Dedifferentiated amniotic fluid mesenchymal stem cell (primary cell): ENCODE measurements around the gene BTBD2.

Experiments used
- DNase-seq: peaks from one replicate; pipeline ENCODE4 v3.0.0-alpha.2; 2016; ENCODE audit errors: extremely low spot score

BTBD2 gene

GRCh38 chr19:1985588-1986356 lies 29.7 kb downstream of the BTBD2 start:
- DNase-seq: no peak

GRCh38 chr19:1984357-1984756 lies 31.2 kb downstream of the BTBD2 start:
- DNase-seq: no peak

GRCh38 chr19:1981253-1981652 lies 34.3 kb downstream of the BTBD2 start:
- no peak for DNase-seq

GRCh38 chr19:1980809-1981181 lies 34.7 kb downstream of the BTBD2 start:
- no peak for DNase-seq

GRCh38 chr19:1980091-1980808 lies 35.3 kb downstream of the BTBD2 start:
- DNase-seq: no peak

DNA sequence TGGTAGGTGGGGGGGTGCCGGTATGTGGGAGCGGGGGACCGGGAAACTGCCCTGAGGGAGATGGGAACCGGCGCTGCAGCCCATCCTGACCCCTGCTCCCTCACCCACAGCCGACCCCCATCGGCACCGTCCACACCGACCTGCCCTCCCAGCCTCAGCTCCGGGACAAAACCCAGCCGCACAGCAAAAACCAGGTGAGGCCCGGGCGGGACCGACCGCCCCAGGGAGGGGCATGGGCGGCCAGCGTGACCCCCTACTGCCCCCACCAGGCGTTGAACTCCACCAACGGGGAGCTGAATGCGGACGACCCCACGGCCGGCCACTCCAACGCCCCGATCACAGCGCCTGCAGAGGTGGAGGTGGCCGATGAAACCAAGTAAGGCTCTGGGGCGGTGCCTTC lies 35.9 kb downstream of the BTBD2 start:
- DNase-seq: no peak

DNA sequence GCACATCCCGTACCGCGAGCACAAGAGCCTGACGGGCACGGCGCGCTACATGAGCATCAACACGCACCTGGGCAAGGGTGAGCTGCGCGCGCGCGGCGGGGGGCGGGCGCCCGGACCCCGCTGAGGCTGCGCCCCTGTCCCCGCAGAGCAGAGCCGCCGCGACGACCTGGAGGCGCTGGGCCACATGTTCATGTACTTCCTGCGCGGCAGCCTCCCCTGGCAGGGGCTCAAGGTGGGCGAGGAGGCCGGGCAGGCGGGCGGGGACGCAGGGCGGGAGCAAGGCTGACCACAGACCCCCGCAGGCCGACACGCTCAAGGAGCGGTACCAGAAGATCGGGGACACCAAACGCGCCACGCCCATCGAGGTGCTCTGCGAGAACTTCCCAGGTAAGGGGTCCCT lies 36.5 kb downstream of the BTBD2 start:
- no peak for DNase-seq

GRCh38 chr19:1978346-1978894 lies 37.1 kb downstream of the BTBD2 start:
- no peak for DNase-seq

- no peak for DNase-seq
These were observed 38.4 kb downstream of the BTBD2 start for GRCh38 chr19:1977120-1977519.

- DNase-seq: no peak
These were observed 40.4 kb downstream of the BTBD2 start for GRCh38 chr19:1975162-1975480.

DNA sequence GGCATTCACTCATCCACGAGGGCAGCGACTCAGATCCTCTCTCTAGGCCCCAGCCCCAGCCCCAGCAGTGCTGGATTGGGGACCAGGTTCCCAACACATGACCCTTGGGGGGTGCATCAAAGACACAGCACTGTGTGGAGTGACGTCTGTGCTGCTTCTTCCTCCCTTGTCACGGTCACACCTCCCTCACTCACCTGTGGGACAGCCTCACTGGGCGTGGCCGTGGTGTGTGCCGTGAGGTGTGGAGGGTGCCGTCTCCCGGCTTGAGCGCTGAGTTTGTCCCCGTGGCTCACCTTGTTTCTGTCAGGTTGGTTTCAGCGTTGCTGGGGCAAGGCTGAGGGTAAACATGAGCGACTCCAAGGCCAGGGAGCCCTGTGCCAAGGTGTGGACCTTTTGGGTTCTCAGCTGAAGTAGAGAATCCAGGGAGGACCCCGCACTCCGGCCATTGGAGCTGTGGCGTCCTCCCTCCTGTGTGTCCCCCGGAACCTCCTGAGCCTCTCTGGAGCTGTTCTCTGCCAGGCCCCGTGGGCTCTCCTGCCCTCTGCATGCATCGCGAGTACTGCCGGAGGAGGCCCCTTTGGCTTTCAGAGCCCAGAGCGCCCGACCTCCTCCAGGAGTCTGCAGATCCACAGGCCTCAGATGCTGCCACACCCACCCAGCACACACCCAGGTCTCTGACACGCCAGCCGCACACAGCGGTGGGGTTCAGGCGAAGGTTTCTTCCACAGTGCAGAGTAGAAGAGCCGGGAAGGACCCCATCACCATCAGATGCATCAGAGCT lies 40.9 kb downstream of the BTBD2 start:
- DNase-seq: no peak

DNA sequence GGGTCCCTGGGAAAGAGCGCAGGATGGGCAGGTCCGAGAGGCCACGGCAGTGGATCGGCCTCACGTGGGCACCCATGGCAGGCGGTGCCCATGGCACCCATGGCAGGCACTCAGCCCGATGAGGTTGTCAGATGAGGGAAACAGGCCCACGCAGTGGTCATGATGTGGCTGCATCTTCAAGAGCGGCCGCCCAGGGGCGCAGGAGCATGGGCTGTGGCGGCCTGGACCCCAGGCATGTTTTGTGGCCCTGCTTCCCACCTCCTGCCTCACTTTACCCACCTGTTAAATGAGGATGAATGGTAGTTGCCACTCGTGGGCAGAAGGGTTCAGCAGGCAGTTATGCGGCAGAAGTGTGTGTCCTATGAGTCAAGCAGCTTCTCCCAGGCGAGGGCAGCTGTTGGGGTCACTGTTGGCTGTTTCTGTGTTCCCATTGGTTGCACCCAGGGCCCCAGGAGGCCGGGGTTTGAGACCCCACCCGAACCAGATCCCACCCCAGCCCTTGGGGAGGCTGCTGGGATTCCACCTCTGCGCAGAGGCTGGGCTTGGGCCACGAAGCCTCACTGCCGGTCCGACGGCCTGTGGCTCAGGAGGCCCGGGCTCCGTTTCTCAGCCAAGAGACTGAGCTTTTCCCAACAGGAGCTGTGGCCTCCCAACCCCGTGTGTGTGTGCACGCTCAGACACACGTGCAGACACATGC lies 44.6 kb downstream of the BTBD2 start:
- DNase-seq: no peak

DNA sequence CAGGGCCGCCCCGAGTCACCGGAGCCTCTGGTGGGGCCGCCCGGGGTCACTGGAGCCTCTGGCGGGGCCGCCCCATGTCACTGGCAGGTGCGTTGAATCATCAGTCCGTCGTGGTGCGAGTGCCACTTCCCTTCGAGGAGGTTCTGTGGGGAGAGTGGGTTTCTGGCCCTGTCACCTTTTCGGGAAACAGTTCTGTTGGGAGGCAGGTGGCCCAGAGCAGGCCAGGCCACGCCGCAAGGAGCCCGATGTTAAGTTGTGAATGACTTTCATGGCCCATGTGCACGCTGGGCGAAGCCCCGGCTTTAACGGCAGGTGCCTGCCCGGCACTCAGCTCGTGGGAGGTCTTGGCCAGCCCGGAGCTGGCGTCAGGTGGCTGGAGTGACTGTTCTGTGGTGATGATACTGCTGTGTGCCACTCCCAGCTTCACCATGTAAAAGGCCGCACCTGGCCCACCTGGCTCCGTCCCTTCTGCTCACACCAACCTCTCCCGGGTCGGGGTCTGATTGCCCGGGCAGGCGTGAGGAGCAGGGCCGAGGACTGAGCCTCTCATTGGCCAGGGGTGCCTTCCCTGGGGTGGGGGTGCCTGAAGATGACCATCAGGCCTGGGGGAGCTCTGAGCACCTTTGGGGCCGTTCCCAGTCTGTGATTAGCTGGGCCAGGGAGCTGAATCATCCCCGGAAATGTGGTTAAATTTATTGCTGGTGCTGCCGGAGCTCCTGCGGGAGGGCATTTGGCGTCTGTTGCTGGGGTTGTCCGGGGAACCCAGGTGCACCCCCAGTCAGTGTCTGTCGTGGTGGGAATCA lies 45.3 kb downstream of the BTBD2 start:
- no peak for DNase-seq

DNA sequence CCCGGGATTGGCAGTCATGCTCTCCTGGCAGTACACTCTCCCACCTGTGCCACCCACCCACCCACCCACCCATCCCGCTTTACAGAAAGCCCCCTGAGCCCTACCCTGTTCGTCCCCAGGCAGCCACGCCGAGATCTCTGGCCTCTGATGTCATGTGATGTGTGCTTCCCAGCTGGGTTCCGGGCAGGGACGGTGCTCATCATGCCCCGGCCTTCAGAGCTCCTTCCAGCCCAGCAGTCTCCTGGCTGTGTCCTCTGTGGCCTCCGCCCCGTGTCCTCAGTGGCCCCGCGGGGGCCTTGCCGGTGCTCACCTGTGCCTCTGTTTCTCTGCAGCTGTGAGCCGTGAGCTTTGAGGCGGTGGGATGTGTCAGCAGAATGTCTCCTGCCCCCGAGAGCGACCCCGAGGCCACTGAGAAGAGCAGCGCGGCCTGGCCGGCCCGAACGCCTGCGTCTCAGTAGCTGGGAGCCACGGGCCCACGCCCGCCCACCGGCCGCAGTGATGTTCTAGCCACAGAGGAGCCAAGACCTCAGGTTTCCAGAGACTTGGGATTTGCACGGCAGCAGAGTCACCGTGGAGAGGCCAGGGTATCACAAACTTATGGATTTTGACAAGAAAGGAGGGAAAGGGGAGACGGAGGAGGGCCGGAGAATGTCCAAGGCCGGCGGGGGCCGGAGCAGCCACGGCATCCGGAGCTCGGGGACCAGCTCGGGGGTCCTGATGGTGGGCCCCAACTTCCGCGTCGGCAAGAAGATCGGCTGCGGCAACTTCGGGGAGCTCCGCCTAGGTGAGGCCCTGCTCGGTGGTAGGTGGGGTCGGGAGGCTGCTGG lies 46.1 kb downstream of the BTBD2 start:
- DNase-seq: no peak

GRCh38 chr19:1968279-1969175 lies 47.0 kb downstream of the BTBD2 start:
- DNase-seq: no peak

DNA sequence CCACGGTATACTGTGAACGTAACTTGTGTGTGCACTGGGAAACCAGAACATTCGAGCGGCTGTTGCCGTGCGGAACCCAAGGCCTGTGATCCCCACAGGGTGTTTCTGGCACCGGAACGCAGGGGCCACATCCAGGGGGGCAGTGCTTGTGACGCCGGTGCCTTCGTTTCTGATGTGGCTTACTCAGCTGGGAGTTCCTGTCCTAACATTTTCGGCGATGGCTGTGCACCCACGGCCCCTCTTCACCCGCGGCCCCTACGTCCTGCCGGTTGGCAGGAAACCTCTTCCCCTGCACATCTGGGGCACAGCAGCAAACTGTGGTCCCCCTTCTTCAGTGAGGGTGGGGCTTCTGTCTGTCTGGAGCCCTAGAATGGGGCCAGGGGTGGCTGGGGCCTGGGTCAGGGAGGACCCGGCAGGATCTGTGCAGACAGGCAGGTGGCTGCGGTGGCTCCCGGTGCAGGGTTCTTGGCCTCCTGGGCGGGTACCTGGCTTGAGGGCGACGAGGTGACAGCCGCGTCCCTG lies 48.4 kb downstream of the BTBD2 start:
- DNase-seq: no peak

DNA sequence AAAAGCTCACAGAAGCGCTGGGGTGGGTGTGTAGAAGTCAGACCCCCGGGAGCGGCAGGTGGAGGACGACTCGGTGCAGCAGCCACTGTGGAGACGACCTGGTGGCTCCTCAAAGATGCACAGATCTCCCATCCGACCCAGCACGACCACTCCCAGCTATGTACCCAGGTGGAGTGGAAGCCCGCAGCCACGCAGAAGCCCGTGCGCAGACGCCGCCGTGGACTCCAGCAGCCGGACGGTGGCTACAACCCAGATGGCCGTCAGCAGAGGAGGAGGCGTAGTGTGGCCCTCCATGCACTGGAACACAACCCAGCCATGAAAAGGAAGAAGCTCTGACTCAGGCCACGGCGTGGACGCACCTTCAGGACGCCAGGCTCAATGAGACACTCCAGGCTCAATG lies 52.8 kb downstream of the BTBD2 start:
- DNase-seq: no peak

GRCh38 chr19:1961000-1961883 lies 54.3 kb downstream of the BTBD2 start:
- DNase-seq: no peak
